B cell (primary cell): ENCODE data around the gene MAPKBP1. TPM values are rescaled to one million over a fixed set of nuclear protein-coding genes. Genes with fewer than 3 reads are reported as not detected.

Source experiments
- ATAC-seq: fragments of 200-7000 bp; cut with Tn5 transposase; one replicate; pipeline ENCODE4 v1.10.0; 2021; ENCODE audit warnings: low read depth, mild to moderate bottlenecking, moderate number of reproducible peaks, moderate library complexity
- CTCF ChIA-PET: fragments of 350-600 bp; sonication (Branson Sonifier 250); formaldehyde crosslinking; loops from one replicate; lab custom pipeline; 2021; ENCODE audit warnings: antibody characterized with exemption, inconsistent platforms; lab: Charles Lee
- POLR2A ChIA-PET: fragments of 350-600 bp; sonication (Branson Sonifier 250); formaldehyde crosslinking; loops from one replicate; lab custom pipeline; 2021; ENCODE audit warnings: antibody characterized with exemption; lab: Charles Lee
- DNase-seq: peaks from one replicate; pipeline ENCODE4 v3.0.0; 2013
- H2AFZ ChIP-seq: 2 replicates; pipeline ENCODE4 v1.6.1; 2012; ENCODE audit warnings: mild to moderate bottlenecking, low read depth, low read length; ENCODE audit not compliant: insufficient read depth, poor library complexity, severe bottlenecking
- H3K27ac ChIP-seq, 2 donors: 1 replicate in 1 of 2; 2 replicates in 1 of 2; pipeline ENCODE4 v1.5.1; 2012 to 2013; ENCODE audit warnings: low read length in 2 of 2, mild to moderate bottlenecking in 2 of 2, moderate library complexity in 1 of 2
- H3K27me3 ChIP-seq, 4 experiments: fragments of 200-600 bp in 1 of 4; sonication (generic) in 1 of 4; replicated peaks in 1 of 4; 1 replicate in 2 of 4; 2 replicates in 2 of 4; pipeline versions ENCODE4 v1.6.1 to v1.7.0; 2013 to 2016; ENCODE audit warnings: low read length in 3 of 4, mild to moderate bottlenecking in 2 of 4, mixed read lengths in 1 of 4, moderate library complexity in 1 of 4; ENCODE audit not compliant: insufficient read depth in 4 of 4, control insufficient read depth in 3 of 4; ENCODE audit errors: control extremely low read depth in 1 of 4
- H3K36me3 ChIP-seq, 2 experiments: replicated peaks in 1 of 2; 1 replicate in 1 of 2; 2 replicates in 1 of 2; pipeline versions ENCODE4 v1.6.1 to v1.7.1; 2013; ENCODE audit warnings: low read length in 1 of 2; ENCODE audit not compliant: insufficient read depth in 2 of 2, control insufficient read depth in 1 of 2; ENCODE audit errors: control extremely low read depth in 1 of 2, extremely low read depth in 1 of 2
- H3K4me1 ChIP-seq, 2 donors: fragments of 200-600 bp in 1 of 2; sonication (generic) in 1 of 2; 1 replicate in 1 of 2; 2 replicates in 1 of 2; pipeline versions ENCODE4 v1.5.1 to v1.6.1; 2013 to 2017; ENCODE audit warnings: low read length in 2 of 2; ENCODE audit not compliant: control insufficient read depth in 2 of 2, insufficient read depth in 2 of 2
- H3K4me2 ChIP-seq: replicated peaks from 2 replicates; pipeline ENCODE3; 2012; ENCODE audit warnings: mild to moderate bottlenecking, low read depth, low read length; ENCODE audit not compliant: poor library complexity, severe bottlenecking
- H3K4me3 ChIP-seq, 5 experiments: fragments of 200-600 bp in 1 of 5; sonication (generic) in 1 of 5; 1 replicate in 3 of 5; 2 replicates in 2 of 5; pipeline versions ENCODE4 v1.5.1 to v1.7.0; 2011 to 2016; ENCODE audit warnings: low read length in 4 of 5, mild to moderate bottlenecking in 4 of 5, low read depth in 2 of 5, control low read depth in 1 of 5, moderate library complexity in 1 of 5; ENCODE audit not compliant: insufficient read depth in 1 of 5; ENCODE audit errors: control extremely low read depth in 1 of 5, extremely low read depth in 1 of 5
- H3K79me2 ChIP-seq: fragments of 200-600 bp; sonication (generic); one replicate; pipeline ENCODE4 v1.6.0; 2016; ENCODE audit warnings: low read length; ENCODE audit not compliant: control insufficient read depth, insufficient read depth
- H3K9ac ChIP-seq: fragments of 200-600 bp; sonication (generic); 2 replicates; pipeline ENCODE4 v1.6.1; 2017; ENCODE audit warnings: mild to moderate bottlenecking, low read length, moderate library complexity
- H3K9me3 ChIP-seq, 3 donors: one replicate each; pipeline versions ENCODE4 v1.6.1 to v1.7.1; 2013; ENCODE audit warnings: low read length in 2 of 3; ENCODE audit not compliant: control insufficient read depth in 2 of 3, insufficient read depth in 1 of 3; ENCODE audit errors: control extremely low read depth in 1 of 3
- H4K20me1 ChIP-seq: 2 replicates; pipeline ENCODE4 v1.6.0; 2012; ENCODE audit warnings: mild to moderate bottlenecking, low read length; ENCODE audit not compliant: insufficient read depth, control insufficient read depth, poor library complexity, severe bottlenecking
- H3K27ac Mint-ChIP-seq: one replicate; pipeline ENCODE4 v1.8.0; 2021; ENCODE audit warnings: mixed read lengths
- H3K27me3 Mint-ChIP-seq: one replicate; pipeline ENCODE4 v1.8.0; 2021; ENCODE audit warnings: mixed read lengths
- H3K4me1 Mint-ChIP-seq: one replicate; pipeline ENCODE4 v1.8.0; 2021; ENCODE audit warnings: mixed read lengths
- H3K4me3 Mint-ChIP-seq: one replicate; pipeline ENCODE4 v1.8.0; 2021; ENCODE audit warnings: mixed read lengths
- H3K9me3 Mint-ChIP-seq: one replicate; pipeline ENCODE4 v1.8.0; 2022; ENCODE audit warnings: mixed read lengths; ENCODE audit not compliant: insufficient read depth
- CTCF ChIP-seq: fragments of 200-600 bp; IDR thresholded peaks from one replicate; pipeline ENCODE4 v1.8.0; 2022; ENCODE audit warnings: antibody characterized with exemption, mild to moderate bottlenecking
- EZH2 ChIP-seq: IDR thresholded peaks from 2 replicates; pipeline ENCODE4 v1.6.1; 2012; ENCODE audit warnings: borderline replicate concordance, low read depth, mild to moderate bottlenecking, moderate library complexity, low read length; ENCODE audit not compliant: insufficient read depth, poor library complexity, severe bottlenecking
- WGBS: methylation state at CpG from one replicate; pipeline ENCODE4 v1.1.5; 2013; ENCODE audit warnings: missing lambda C conversion rate; ENCODE audit not compliant: insufficient coverage; 5-methylcytosine and 5-hydroxymethylcytosine counted together
- intact Hi-C: fragments of 100-400 bp; cut with micrococcal nuclease; formaldehyde crosslinking; loops from one replicate; pipeline ENCODE4 v1.10.0; 2022
- polyA plus RNA-seq: library from polyadenylated mRNA; depleted of rRNA; stranded (reverse); fragments of >200 nt; gene quantifications from 2 replicates; pipeline ENCODE4 v1.2.3, GENCODE V29; 2012
- total RNA-seq, 2 donors: library from RNA; stranded (reverse); fragments of 120-200 nt in 1 of 2; gene quantifications; 1 replicate in 1 of 2; 2 replicates in 1 of 2; pipeline versions ENCODE4 v1.2.3 to v1.2.4, GENCODE V29; 2013 to 2022

Gene MAPKBP1
- total and polyA plus RNA-seq, 2 donors (not counting 1 experiment from before 2014, with no cell fraction given) = 14.1 to 59.2 TPM

GRCh38 chr15:41874736-41875135, 100.5 kb downstream of the MAPKBP1 start:
- CTCF ChIA-PET = interaction anchor here (1.3 to 2.5 kb wide), 2 partner anchors 64 to 101 kb away, joined by 3 to 10 read pairs; partner anchors contain the start of gene MAPKBP1

GRCh38 chr15:41876007-41876406, 101.7 kb downstream of the MAPKBP1 start:
- ATAC-seq = peak; percentile 77
- POLR2A ChIA-PET = no interaction called here

More at GRCh38 chr15:41874736-41875135, 100.5 kb downstream of the MAPKBP1 start:
- 91% methylated on average over 11 of the region's 12 CpGs for whole genome bisulfite sequencing
- no peak overlapping the region for H2AFZ ChIP-seq
- POLR2A ChIA-PET = no interaction called here
- Mint-ChIP-seq H3K9me3 (no peaks in the 10 kb centered on the region), H3K27ac (no peak overlapping the region), H3K4me3 (no peak overlapping the region), H3K27me3 (peaks cover 12% of the 10 kb centered on the region), H3K4me1 (peaks cover 7% of the 10 kb centered on the region)
- H3K4me3 ChIP-seq = no peak overlapping the region
- no peaks in the 10 kb centered on the region for H4K20me1 ChIP-seq
- no peak overlapping the region for H3K9ac ChIP-seq
- DNase-seq (no peak), ATAC-seq (no peak)
- H3K4me2 ChIP-seq = no peak overlapping the region
- no peak overlapping the region for H3K27ac ChIP-seq
- peaks cover 0 to 10% (median 0%) of the 10 kb centered on the region in 4 experiments for H3K27me3 ChIP-seq
- TF ChIP-seq EZH2 (no peak), CTCF (no peak)
- intact Hi-C loops = no loop called here
- H3K4me1 ChIP-seq = peaks cover 0 to 9% of the 10 kb centered on the region in 2 donors
- no peaks in the 10 kb centered on the region for H3K9me3 ChIP-seq
- H3K36me3 ChIP-seq = no peaks in the 10 kb centered on the region
- no peaks in the 10 kb centered on the region for H3K79me2 ChIP-seq

More at GRCh38 chr15:41876007-41876406, 101.7 kb downstream of the MAPKBP1 start:
- DNase-seq = peak; percentile 31
- Histone ChIP-seq H2AFZ (no peak overlapping the region), H3K9me3 (no peaks in the 10 kb centered on the region), H3K4me3 (no peak overlapping the region), H3K9ac (no peak overlapping the region), H3K36me3 (no peaks in the 10 kb centered on the region), H4K20me1 (no peaks in the 10 kb centered on the region), H3K27ac (no peak overlapping the region), H3K79me2 (no peaks in the 10 kb centered on the region), H3K4me1 (peaks cover 0 to 9% of the 10 kb centered on the region in 2 donors), H3K27me3 (peaks cover 0 to 19% (median 1%) of the 10 kb centered on the region in 4 experiments), H3K4me2 (peak overlapping the region; percentile 15)
- Mint-ChIP-seq H3K4me1 (peaks cover 7% of the 10 kb centered on the region), H3K27ac (no peak overlapping the region), H3K4me3 (peak overlapping the region; percentile 57), H3K9me3 (no peaks in the 10 kb centered on the region), H3K27me3 (peaks cover 19% of the 10 kb centered on the region)
- CTCF ChIA-PET = interaction anchor here (0.7 to 2.5 kb wide), 5 partner anchors 19 to 219 kb away, joined by 3 to 10 read pairs (median 6); partner anchors contain the start of gene MAPKBP1
- TF ChIP-seq CTCF (no peak), EZH2 (no peak)
- intact Hi-C loops = no loop called here
- 77% methylated on average over 13 of the region's 13 CpGs for WGBS
